Spleen (tissue), 3 donors: ENCODE results near the gene CTNNA2.

Experiments
- POLR2A ChIP-seq, 3 donors: fragments of 450-650 bp; IDR thresholded peaks; one replicate each; pipeline ENCODE4 v1.5.1; 2017; ENCODE audit warnings: antibody characterized with exemption in 3 of 3, mild to moderate bottlenecking in 1 of 3
- POLR2AphosphoS5 ChIP-seq, 3 donors: sonication (generic); formaldehyde crosslinking; IDR thresholded peaks; one replicate each; pipeline ENCODE4 v1.5.1; 2017; ENCODE audit warnings: antibody characterized with exemption in 3 of 3

DNA sequence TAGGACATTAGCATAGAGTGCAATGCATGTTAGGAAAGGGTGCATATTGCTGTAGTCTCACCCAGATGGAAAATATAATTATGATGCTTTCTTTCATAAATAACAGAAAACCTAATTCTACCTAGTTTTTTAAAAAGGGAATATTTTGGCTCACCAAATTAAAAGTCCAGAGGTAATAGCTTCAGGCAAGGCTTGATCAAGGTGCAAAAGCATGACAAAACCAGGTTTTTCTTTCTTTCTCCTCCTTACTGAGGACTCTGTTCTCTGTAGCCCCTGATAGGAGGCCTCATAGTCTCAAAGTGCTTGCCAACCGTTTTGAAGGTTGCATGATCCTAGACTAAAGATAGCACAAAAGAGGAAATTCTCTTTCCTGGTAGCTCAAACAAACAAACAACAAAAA is 349.9 kb downstream of the CTNNA2 start:
- TF ChIP-seq POLR2A (IDR thresholded peaks at IDR 0.05) (no peak), POLR2AphosphoS5 (IDR thresholded peaks at IDR 0.05) (no peak)
